Measurements from ENCODE around the gene TUBB2B.

GRCh38 chr6:3258720-3259490 lies 31.5 kb upstream of the TUBB2B start, which contains the start of gene PSMG4:
- TF ChIP-seq EZH2 (IDR thresholded peaks at IDR 0.05; ENCODE audit: borderline replicate concordance, low read depth, low read length, poor library complexity, severe bottlenecking) (no peak), CTCF (conservative IDR thresholded peaks at IDR 0.05; ENCODE audit: low read depth, low read length) (no peak)

Data from A673 (cell line).